AG04450 (cell line): Measurements from ENCODE around the gene FAM163B. TPM values are rescaled to one million over a fixed set of nuclear protein-coding genes. Genes with fewer than 3 reads are reported as not detected.
"Not testable (repeated sequence)": the region's sequence is repeated elsewhere in the genome, so short reads cannot be mapped to it uniquely, and the experiment has no call there.

ENCODE experiments used
- CTCF ChIA-PET: fragments of 300-600, 350-600 bp; formaldehyde crosslinking; extraction: SDS; loops from one replicate; lab custom pipeline; 2022; ENCODE audit warnings: antibody characterized with exemption, inconsistent platforms; lab: Charles Lee
- POLR2A ChIA-PET: fragments of 350-600 bp; formaldehyde crosslinking; extraction: SDS; loops from one replicate; lab custom pipeline; 2021; ENCODE audit warnings: antibody characterized with exemption, inconsistent platforms; lab: Yijun Ruan, JAX
- DNase-seq: peaks from one replicate; pipeline ENCODE4 v3.0.0-alpha.2; 2011; ENCODE audit warnings: low read depth, low spot score
- H3K27ac ChIP-seq: one replicate; pipeline ENCODE4 v1.5.1; 2012; ENCODE audit warnings: low read depth, low read length, control low read depth
- H3K27me3 ChIP-seq: one replicate; pipeline ENCODE4 v1.6.0; 2012; ENCODE audit warnings: low read length; ENCODE audit not compliant: control insufficient read depth, insufficient read depth
- H3K4me3 ChIP-seq: 2 replicates; pipeline ENCODE4 v1.5.1; 2011; ENCODE audit warnings: mild to moderate bottlenecking, low read depth, low read length, control low read depth
- H3K9me3 ChIP-seq: 2 replicates; pipeline ENCODE4 v1.5.1; 2012; ENCODE audit warnings: low read length; ENCODE audit not compliant: control insufficient read depth, insufficient read depth
- CTCF ChIP-seq: IDR thresholded peaks from 2 replicates; pipeline ENCODE4 v1.5.1; 2011; ENCODE audit warnings: low read depth, low read length, control low read depth, inconsistent platforms
- polyA plus RNA-seq: library from polyadenylated mRNA; depleted of rRNA; stranded (reverse); fragments of >200 nt; gene quantifications from 2 replicates; pipeline ENCODE4 v1.2.3, GENCODE V29; 2011

Gene FAM163B
- polyA plus RNA-seq, 1 experiment, result not detected

DNA sequence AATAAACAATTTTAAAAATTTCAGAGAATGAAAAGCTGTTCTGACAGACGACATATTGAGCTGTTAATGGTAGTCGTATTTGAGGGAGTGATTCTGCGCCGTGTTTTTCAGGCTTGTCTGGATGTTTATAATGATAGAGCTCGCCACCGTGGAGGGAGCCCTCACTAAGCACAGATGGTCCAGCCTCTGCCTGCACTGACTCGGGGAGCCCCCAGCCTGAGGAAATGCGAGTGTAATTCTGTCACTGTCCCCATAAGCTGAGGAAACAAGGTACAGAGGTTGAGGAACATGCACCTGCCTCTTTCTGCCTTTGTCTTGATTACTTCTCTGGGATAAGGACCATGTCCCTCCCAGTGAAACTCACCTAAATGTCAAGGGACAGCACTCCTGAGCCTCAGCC, 19.6 kb upstream of the FAM163B start:
- H3K27ac ChIP-seq, result no peak overlapping the region
- POLR2A ChIA-PET, result no interaction called here
- CTCF ChIA-PET, result no interaction called here
- no peak for TF ChIP-seq CTCF
- H3K4me3 ChIP-seq, result no peak overlapping the region
- no peak for DNase-seq
- peaks cover 9% of the 10 kb centered on the region; the same call in 1 of the 2 replicates for H3K9me3 ChIP-seq
- H3K27me3 ChIP-seq, result peaks cover 17% of the 10 kb centered on the region

DNA sequence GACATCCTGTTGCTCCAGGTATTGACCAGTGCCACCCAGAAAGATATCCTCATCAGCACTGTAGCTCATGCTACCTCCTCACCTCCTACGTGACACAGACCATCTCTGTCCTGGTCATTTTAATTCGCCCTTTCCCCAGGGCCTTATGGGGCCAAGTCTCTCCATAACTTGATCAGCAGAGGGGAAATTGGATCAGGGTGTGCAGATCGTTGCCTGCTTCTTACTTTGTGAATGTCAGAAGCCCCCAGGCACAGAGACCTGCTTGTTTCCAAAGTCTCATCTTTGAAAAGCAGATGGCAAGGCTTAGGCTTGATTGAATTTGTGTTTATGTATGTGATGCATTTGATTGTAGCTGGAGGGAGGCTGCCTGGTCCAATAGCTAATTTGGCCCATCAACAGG, 18.2 kb upstream of the FAM163B start:
- no peak overlapping the region for H3K4me3 ChIP-seq
- TF ChIP-seq CTCF, result no peak
- no peak for DNase-seq
- ChIA-PET CTCF (no interaction called here), POLR2A (no interaction called here)
- no peak overlapping the region for H3K27ac ChIP-seq
- peaks cover 9% of the 10 kb centered on the region; the same call in 1 of the 2 replicates for H3K9me3 ChIP-seq
- H3K27me3 ChIP-seq, result peaks cover 21% of the 10 kb centered on the region

DNA sequence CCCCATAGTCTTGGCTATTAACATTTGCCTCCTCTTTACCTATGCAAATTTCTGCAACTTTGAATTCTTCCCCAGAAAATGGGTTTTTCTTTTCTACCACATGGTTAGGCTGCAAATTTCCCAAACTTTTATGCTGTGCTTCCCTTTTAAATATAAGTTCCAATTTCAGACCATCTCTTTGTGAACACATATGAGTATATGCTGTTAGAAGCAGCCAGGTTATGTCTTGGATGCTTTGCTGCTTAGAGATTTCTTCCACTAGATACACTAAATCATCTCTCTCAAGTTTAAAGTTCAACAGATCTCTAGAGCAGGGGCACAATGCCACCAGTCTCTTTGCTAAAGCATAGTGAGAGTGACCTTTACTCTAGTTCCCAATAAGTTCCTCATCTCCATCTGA, 16.8 kb upstream of the FAM163B start:
- H3K9me3 ChIP-seq, POLR2A ChIA-PET, DNase-seq, H3K4me3 ChIP-seq, CTCF ChIA-PET, H3K27ac ChIP-seq: not testable (repeated sequence)
- peaks cover 30% of the 10 kb centered on the region for H3K27me3 ChIP-seq

GRCh38 chr9:133622555-133622954, 13.4 kb upstream of the FAM163B start:
- H3K9me3 ChIP-seq, result peaks cover 5% of the 10 kb centered on the region; the same call in 1 of the 2 replicates
- no peak overlapping the region for H3K27ac ChIP-seq
- no peak for DNase-seq
- H3K4me3 ChIP-seq, result no peak overlapping the region
- no peak for TF ChIP-seq CTCF
- ChIA-PET CTCF (no interaction called here), POLR2A (no interaction called here)
- peaks cover 31% of the 10 kb centered on the region for H3K27me3 ChIP-seq

GRCh38 chr9:133621725-133622267, 12.6 kb upstream of the FAM163B start:
- Histone ChIP-seq H3K27ac (no peak overlapping the region), H3K4me3 (no peak overlapping the region), H3K9me3 (peaks cover 5% of the 10 kb centered on the region; the same call in 1 of the 2 replicates), H3K27me3 (peaks cover 35% of the 10 kb centered on the region)
- no peak for DNase-seq
- CTCF ChIA-PET, result no interaction called here
- POLR2A ChIA-PET, result no interaction called here
- no peak for TF ChIP-seq CTCF

GRCh38 chr9:133619791-133620190, 10.6 kb upstream of the FAM163B start:
- no peak overlapping the region for H3K4me3 ChIP-seq
- ChIA-PET POLR2A (no interaction called here), CTCF (no interaction called here)
- H3K27me3 ChIP-seq, result peaks cover 39% of the 10 kb centered on the region
- DNase-seq, result no peak
- H3K27ac ChIP-seq, result no peak overlapping the region
- H3K9me3 ChIP-seq, result no peaks in the 10 kb centered on the region; the same call in 1 of the 2 replicates
- no peak for TF ChIP-seq CTCF
